Neural cell (in vitro differentiated cells): Measurements from ENCODE around the gene CNPY2. TPM values are rescaled to one million over a fixed set of nuclear protein-coding genes. Genes with fewer than 3 reads are reported as not detected.

Experiments used
- H2AFZ ChIP-seq: fragments of 200-600, 300-800 bp; sonication (generic), shearing (Covaris generic); 2 replicates; pipeline ENCODE4 v1.6.0; 2014; ENCODE audit warnings: low read depth, mild to moderate bottlenecking, antibody characterized with exemption, low read length, moderate library complexity
- H3F3A ChIP-seq: fragments of 200-600 bp; shearing (Covaris generic); 2 replicates; pipeline ENCODE4 v1.6.1; 2016; ENCODE audit warnings: mild to moderate bottlenecking, moderate library complexity, mixed read lengths, antibody characterized with exemption, low read length; ENCODE audit not compliant: insufficient read depth, poor library complexity, severe bottlenecking
- H3K27ac ChIP-seq: fragments of 200-600, 300-800 bp; sonication (generic), shearing (Covaris generic); 2 replicates; pipeline ENCODE4 v1.5.1; 2014; ENCODE audit warnings: mild to moderate bottlenecking, low read length, moderate library complexity
- H3K27me3 ChIP-seq: fragments of 300-800, 200-600 bp; sonication (generic), shearing (Covaris generic); 2 replicates; pipeline ENCODE4 v1.6.0; 2014; ENCODE audit warnings: mild to moderate bottlenecking, low read depth, low read length, moderate library complexity; ENCODE audit not compliant: insufficient read depth
- H3K36me3 ChIP-seq: fragments of 300-800, 200-600 bp; sonication (generic), shearing (Covaris generic); 2 replicates; pipeline ENCODE4 v1.5.1; 2014; ENCODE audit warnings: mild to moderate bottlenecking, antibody characterized with exemption, low read length, moderate library complexity; ENCODE audit not compliant: insufficient read depth
- H3K4me2 ChIP-seq: fragments of 300-800, 200-600 bp; sonication (generic), shearing (Covaris generic); 2 replicates; pipeline ENCODE4 v1.6.0; 2014; ENCODE audit warnings: mild to moderate bottlenecking, low read length
- H3K4me3 ChIP-seq: fragments of 300-800, 200-600 bp; sonication (generic), shearing (Covaris generic); 2 replicates; pipeline ENCODE4 v1.5.1; 2014; ENCODE audit warnings: mild to moderate bottlenecking, low read length, moderate library complexity
- H3K79me2 ChIP-seq: fragments of 200-600 bp; shearing (Covaris generic); replicated peaks from 2 replicates; pipeline ENCODE4 v1.6.0; 2014; ENCODE audit warnings: mild to moderate bottlenecking, low read length, moderate library complexity; ENCODE audit not compliant: insufficient read depth
- H3K9ac ChIP-seq: fragments of 300-800, 200-600 bp; sonication (generic), shearing (Covaris generic); 2 replicates; pipeline ENCODE4 v1.6.1; 2016; ENCODE audit warnings: mild to moderate bottlenecking, low read length, mixed read lengths
- H3K9me2 ChIP-seq: fragments of 200-600 bp; shearing (Covaris generic); 2 replicates; pipeline ENCODE4 v1.6.1; 2016; ENCODE audit warnings: mild to moderate bottlenecking, low read length, mixed read lengths; ENCODE audit not compliant: insufficient read depth
- H3K9me3 ChIP-seq: fragments of 200-600, 300-800 bp; sonication (generic), shearing (Covaris generic); 2 replicates; pipeline ENCODE4 v1.6.1; 2016; ENCODE audit warnings: mild to moderate bottlenecking, mixed run types, low read length, moderate library complexity, mixed read lengths
- H4K20me1 ChIP-seq: fragments of 200-600 bp; shearing (Covaris generic); 2 replicates; pipeline ENCODE4 v1.6.1; 2016; ENCODE audit warnings: mild to moderate bottlenecking, mixed run types; ENCODE audit not compliant: insufficient read depth
- EP300 ChIP-seq: fragments of 450-650 bp; conservative IDR thresholded peaks from 2 replicates; pipeline ENCODE4 v1.6.1; 2014; ENCODE audit warnings: antibody characterized with exemption, mild to moderate bottlenecking, moderate library complexity; ENCODE audit not compliant: poor library complexity, severe bottlenecking
- EZH2 ChIP-seq: fragments of 200-600, 300-800 bp; shearing (Covaris generic), sonication (generic); IDR thresholded peaks from 2 replicates; pipeline ENCODE4 v1.6.1; 2014; ENCODE audit warnings: antibody characterized with exemption, low read length, borderline replicate concordance, mild to moderate bottlenecking; ENCODE audit not compliant: insufficient read depth, poor library complexity, severe bottlenecking
- MXI1 ChIP-seq: fragments of 450-650 bp; conservative IDR thresholded peaks from 2 replicates; pipeline ENCODE4 v1.6.1; 2014; ENCODE audit warnings: antibody characterized with exemption, mild to moderate bottlenecking; ENCODE audit not compliant: poor library complexity, severe bottlenecking
- POLR2AphosphoS5 ChIP-seq: IDR thresholded peaks from 2 replicates; pipeline ENCODE4 v1.6.1; 2012
- RAD21 ChIP-seq: fragments of 450-650 bp; conservative IDR thresholded peaks from 2 replicates; pipeline ENCODE4 v1.6.1; 2014; ENCODE audit warnings: antibody characterized with exemption, mild to moderate bottlenecking, moderate library complexity
- SMC3 ChIP-seq: fragments of 450-650 bp; conservative IDR thresholded peaks from 2 replicates; pipeline ENCODE4 v1.6.1; 2014; ENCODE audit warnings: antibody characterized with exemption, mild to moderate bottlenecking, moderate library complexity; ENCODE audit not compliant: poor library complexity
- TAF1 ChIP-seq: IDR thresholded peaks from 2 replicates; pipeline ENCODE4 v1.6.1; 2012; ENCODE audit warnings: low read depth
- polyA plus RNA-seq: library from polyadenylated mRNA; depleted of rRNA; stranded (reverse); fragments of >200 nt; gene quantifications from 2 replicates; pipeline ENCODE4 v1.2.3, GENCODE V29; 2014
- TF ChIP-seq, protein P1 (sequence below): fragments of 450-650 bp; IDR thresholded peaks from 2 replicates; pipeline ENCODE4 v1.5.1; 2014; ENCODE audit warnings: antibody characterized with exemption, mild to moderate bottlenecking, moderate library complexity; ENCODE audit not compliant: poor library complexity, severe bottlenecking
- TF ChIP-seq, protein P2 (sequence below): IDR thresholded peaks from 2 replicates; pipeline ENCODE4 v1.6.1; 2012; ENCODE audit warnings: borderline replicate concordance

The CNPY2 gene
- polyA plus RNA-seq, 1 donor from 2014 or later = 175 TPM

DNA sequence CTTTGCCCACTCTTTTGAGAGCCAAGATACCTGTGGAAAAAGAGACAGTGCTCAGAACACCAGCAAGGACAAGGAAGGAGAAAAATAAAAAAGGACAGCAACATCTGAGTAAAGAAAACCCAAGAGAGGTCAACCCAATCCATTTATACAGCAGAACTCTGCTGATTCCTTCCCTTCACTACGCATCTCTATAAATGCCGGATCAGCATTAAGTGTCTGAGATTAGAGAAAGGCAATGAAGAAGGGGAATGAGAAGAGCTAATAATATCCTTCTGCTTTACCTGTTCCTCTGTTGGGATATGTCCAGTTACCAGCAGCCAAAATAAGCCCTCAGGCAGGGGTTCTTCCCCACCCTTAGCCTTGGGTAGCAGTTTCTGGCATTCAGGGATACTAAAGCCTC is 33.2 kb downstream of the CNPY2 start:
- H3K79me2 ChIP-seq = no peaks in the 10 kb centered on the region
- H3K9me3 ChIP-seq = no peaks in the 10 kb centered on the region
- no peaks in the 10 kb centered on the region for H3K9me2 ChIP-seq
- no peaks in the 10 kb centered on the region for H3F3A ChIP-seq
- H3K27me3 ChIP-seq = no peaks in the 10 kb centered on the region
- H2AFZ ChIP-seq = no peak overlapping the region
- H3K27ac ChIP-seq = no peak overlapping the region
- no peak overlapping the region for H3K9ac ChIP-seq
- no peak overlapping the region for H3K4me2 ChIP-seq
- no peaks in the 10 kb centered on the region for H3K36me3 ChIP-seq
- TF ChIP-seq, protein P1, sequence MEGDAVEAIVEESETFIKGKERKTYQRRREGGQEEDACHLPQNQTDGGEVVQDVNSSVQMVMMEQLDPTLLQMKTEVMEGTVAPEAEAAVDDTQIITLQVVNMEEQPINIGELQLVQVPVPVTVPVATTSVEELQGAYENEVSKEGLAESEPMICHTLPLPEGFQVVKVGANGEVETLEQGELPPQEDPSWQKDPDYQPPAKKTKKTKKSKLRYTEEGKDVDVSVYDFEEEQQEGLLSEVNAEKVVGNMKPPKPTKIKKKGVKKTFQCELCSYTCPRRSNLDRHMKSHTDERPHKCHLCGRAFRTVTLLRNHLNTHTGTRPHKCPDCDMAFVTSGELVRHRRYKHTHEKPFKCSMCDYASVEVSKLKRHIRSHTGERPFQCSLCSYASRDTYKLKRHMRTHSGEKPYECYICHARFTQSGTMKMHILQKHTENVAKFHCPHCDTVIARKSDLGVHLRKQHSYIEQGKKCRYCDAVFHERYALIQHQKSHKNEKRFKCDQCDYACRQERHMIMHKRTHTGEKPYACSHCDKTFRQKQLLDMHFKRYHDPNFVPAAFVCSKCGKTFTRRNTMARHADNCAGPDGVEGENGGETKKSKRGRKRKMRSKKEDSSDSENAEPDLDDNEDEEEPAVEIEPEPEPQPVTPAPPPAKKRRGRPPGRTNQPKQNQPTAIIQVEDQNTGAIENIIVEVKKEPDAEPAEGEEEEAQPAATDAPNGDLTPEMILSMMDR = no peak
- no peak for TF ChIP-seq EP300
- no peak for TF ChIP-seq TAF1
- TF ChIP-seq, protein P2, sequence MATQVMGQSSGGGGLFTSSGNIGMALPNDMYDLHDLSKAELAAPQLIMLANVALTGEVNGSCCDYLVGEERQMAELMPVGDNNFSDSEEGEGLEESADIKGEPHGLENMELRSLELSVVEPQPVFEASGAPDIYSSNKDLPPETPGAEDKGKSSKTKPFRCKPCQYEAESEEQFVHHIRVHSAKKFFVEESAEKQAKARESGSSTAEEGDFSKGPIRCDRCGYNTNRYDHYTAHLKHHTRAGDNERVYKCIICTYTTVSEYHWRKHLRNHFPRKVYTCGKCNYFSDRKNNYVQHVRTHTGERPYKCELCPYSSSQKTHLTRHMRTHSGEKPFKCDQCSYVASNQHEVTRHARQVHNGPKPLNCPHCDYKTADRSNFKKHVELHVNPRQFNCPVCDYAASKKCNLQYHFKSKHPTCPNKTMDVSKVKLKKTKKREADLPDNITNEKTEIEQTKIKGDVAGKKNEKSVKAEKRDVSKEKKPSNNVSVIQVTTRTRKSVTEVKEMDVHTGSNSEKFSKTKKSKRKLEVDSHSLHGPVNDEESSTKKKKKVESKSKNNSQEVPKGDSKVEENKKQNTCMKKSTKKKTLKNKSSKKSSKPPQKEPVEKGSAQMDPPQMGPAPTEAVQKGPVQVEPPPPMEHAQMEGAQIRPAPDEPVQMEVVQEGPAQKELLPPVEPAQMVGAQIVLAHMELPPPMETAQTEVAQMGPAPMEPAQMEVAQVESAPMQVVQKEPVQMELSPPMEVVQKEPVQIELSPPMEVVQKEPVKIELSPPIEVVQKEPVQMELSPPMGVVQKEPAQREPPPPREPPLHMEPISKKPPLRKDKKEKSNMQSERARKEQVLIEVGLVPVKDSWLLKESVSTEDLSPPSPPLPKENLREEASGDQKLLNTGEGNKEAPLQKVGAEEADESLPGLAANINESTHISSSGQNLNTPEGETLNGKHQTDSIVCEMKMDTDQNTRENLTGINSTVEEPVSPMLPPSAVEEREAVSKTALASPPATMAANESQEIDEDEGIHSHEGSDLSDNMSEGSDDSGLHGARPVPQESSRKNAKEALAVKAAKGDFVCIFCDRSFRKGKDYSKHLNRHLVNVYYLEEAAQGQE = no peak
- no peak for TF ChIP-seq EZH2
- TF ChIP-seq SMC3 = no peak
- no peak for TF ChIP-seq RAD21
- TF ChIP-seq POLR2AphosphoS5 = no peak
- no peak for TF ChIP-seq MXI1
- no peaks in the 10 kb centered on the region for H4K20me1 ChIP-seq
- no peak overlapping the region for H3K4me3 ChIP-seq

DNA sequence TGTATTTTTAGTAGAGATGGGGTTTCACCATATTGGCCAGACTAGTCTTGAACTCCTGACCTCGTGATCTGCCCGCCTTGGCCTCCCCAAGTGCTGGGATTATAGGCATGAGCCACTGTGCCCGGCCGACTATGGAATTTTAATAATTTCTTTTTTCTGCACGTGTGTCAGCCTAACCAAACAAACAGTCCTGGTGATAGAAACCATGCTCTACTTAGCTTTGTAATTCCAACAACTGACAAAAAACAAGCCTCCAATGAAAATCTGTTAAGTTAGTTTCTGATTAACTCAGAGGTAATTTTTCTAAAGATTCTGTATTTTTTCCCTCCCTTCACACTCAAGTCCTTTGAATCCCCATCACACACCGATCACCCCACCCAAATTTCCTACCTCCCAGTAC is 33.8 kb downstream of the CNPY2 start:
- Histone ChIP-seq H3K36me3 (no peaks in the 10 kb centered on the region), H3K9me2 (no peaks in the 10 kb centered on the region), H2AFZ (no peak overlapping the region), H3F3A (no peaks in the 10 kb centered on the region), H4K20me1 (no peaks in the 10 kb centered on the region), H3K27ac (no peak overlapping the region), H3K27me3 (no peaks in the 10 kb centered on the region), H3K79me2 (no peaks in the 10 kb centered on the region), H3K9ac (no peak overlapping the region), H3K9me3 (no peaks in the 10 kb centered on the region), H3K4me2 (no peak overlapping the region), H3K4me3 (no peak overlapping the region)
- TF ChIP-seq SMC3 (no peak), MXI1 (no peak), EP300 (no peak), RAD21 (no peak), EZH2 (no peak), POLR2AphosphoS5 (no peak), TAF1 (no peak)
- TF ChIP-seq, protein P1 = no peak
- TF ChIP-seq, protein P2 = no peak
